Stimulated activated memory B cell treated with anti-CD40 and anti-IgM and Interleukin-4, amounts not matched to agents 10 μg/mL and 1 μg/mL and 100 μg/mL, for 72 hours (primary cell): Measurements from ENCODE around the gene MANEA.
"Not testable (repeated sequence)": the region's sequence is repeated elsewhere in the genome, so short reads cannot be mapped to it uniquely, and the experiment has no call there.

ENCODE experiments used
- ATAC-seq: fragments of 150-1000 bp; cut with Tn5 transposase; 2 replicates; pipeline ENCODE4 v1.10.0; 2021
- H3K27ac Mint-ChIP-seq: one replicate; pipeline ENCODE4 v1.8.0; 2022; ENCODE audit warnings: mild to moderate bottlenecking, mixed read lengths
- H3K27me3 Mint-ChIP-seq: one replicate; pipeline ENCODE4 v1.8.0; 2022; ENCODE audit warnings: mixed read lengths
- H3K36me3 Mint-ChIP-seq: one replicate; pipeline ENCODE4 v1.8.0; 2022; ENCODE audit warnings: mixed read lengths
- H3K4me1 Mint-ChIP-seq: one replicate; pipeline ENCODE4 v1.8.0; 2022; ENCODE audit warnings: mixed read lengths
- H3K4me3 Mint-ChIP-seq: one replicate; pipeline ENCODE4 v1.8.0; 2022; ENCODE audit warnings: mild to moderate bottlenecking, moderate library complexity, mixed read lengths
- H3K9me3 Mint-ChIP-seq: one replicate; pipeline ENCODE4 v1.8.0; 2022; ENCODE audit warnings: mixed read lengths

Gene MANEA

GRCh38 chr6:95577304-95578105 is at the start of gene MANEA:
MANEA (plus strand) TSS chr6:95577535; CDS start chr6:95586440, 8,905 bp downstream.
- peak within 1 kb of the TSS; percentile 97 for H3K27ac Mint-ChIP-seq
- H3K27me3 Mint-ChIP-seq, result no peaks in the 10 kb centered on the region
- H3K9me3 Mint-ChIP-seq, result no peaks in the 10 kb centered on the region
- H3K4me3 Mint-ChIP-seq, result peak within 1 kb of the TSS; percentile 98
- peaks cover 32% of the 10 kb centered on the region for H3K4me1 Mint-ChIP-seq
- peaks cover 4% of the 10 kb centered on the region for H3K36me3 Mint-ChIP-seq
- ATAC-seq, result peak; percentile 95

GRCh38 chr6:95529762-95530161 is 47.6 kb upstream of the MANEA start:
- Mint-ChIP-seq H3K4me1 (no peaks in the 10 kb centered on the region), H3K9me3 (peaks cover 3% of the 10 kb centered on the region), H3K27me3 (no peaks in the 10 kb centered on the region), H3K27ac (no peak overlapping the region), H3K36me3 (no peaks in the 10 kb centered on the region), H3K4me3 (no peak overlapping the region)
- no peak for ATAC-seq

GRCh38 chr6:95530176-95530819 is 47.0 kb upstream of the MANEA start:
- no peak overlapping the region for H3K4me3 Mint-ChIP-seq
- H3K36me3 Mint-ChIP-seq, result no peaks in the 10 kb centered on the region
- no peaks in the 10 kb centered on the region for H3K9me3 Mint-ChIP-seq
- ATAC-seq, result no peak
- no peaks in the 10 kb centered on the region for H3K27me3 Mint-ChIP-seq
- no peak overlapping the region for H3K27ac Mint-ChIP-seq
- H3K4me1 Mint-ChIP-seq, result no peaks in the 10 kb centered on the region

GRCh38 chr6:95543798-95544197 is 33.5 kb upstream of the MANEA start:
- Mint-ChIP-seq H3K9me3 (peaks cover 4% of the 10 kb centered on the region), H3K27ac (no peak overlapping the region), H3K4me1 (no peaks in the 10 kb centered on the region), H3K36me3 (no peaks in the 10 kb centered on the region), H3K27me3 (no peaks in the 10 kb centered on the region), H3K4me3 (no peak overlapping the region)
- no peak for ATAC-seq

GRCh38 chr6:95544517-95545225 is 32.7 kb upstream of the MANEA start:
- H3K4me3 Mint-ChIP-seq, result no peak overlapping the region
- no peaks in the 10 kb centered on the region for H3K27me3 Mint-ChIP-seq
- H3K36me3 Mint-ChIP-seq, result no peaks in the 10 kb centered on the region
- H3K4me1 Mint-ChIP-seq, result no peaks in the 10 kb centered on the region
- no peak for ATAC-seq
- no peak overlapping the region for H3K27ac Mint-ChIP-seq
- H3K9me3 Mint-ChIP-seq, result no peaks in the 10 kb centered on the region

GRCh38 chr6:95545226-95545625 is 32.1 kb upstream of the MANEA start:
- no peak overlapping the region for H3K27ac Mint-ChIP-seq
- ATAC-seq, result no peak
- no peaks in the 10 kb centered on the region for H3K36me3 Mint-ChIP-seq
- no peaks in the 10 kb centered on the region for H3K9me3 Mint-ChIP-seq
- no peaks in the 10 kb centered on the region for H3K27me3 Mint-ChIP-seq
- H3K4me3 Mint-ChIP-seq, result no peak overlapping the region
- H3K4me1 Mint-ChIP-seq, result no peaks in the 10 kb centered on the region

- no peaks in the 10 kb centered on the region for H3K4me1 Mint-ChIP-seq
- H3K27ac Mint-ChIP-seq, result no peak overlapping the region
- no peaks in the 10 kb centered on the region for H3K27me3 Mint-ChIP-seq
- no peaks in the 10 kb centered on the region for H3K36me3 Mint-ChIP-seq
- H3K9me3 Mint-ChIP-seq, result no peaks in the 10 kb centered on the region
- no peak for ATAC-seq
- no peak overlapping the region for H3K4me3 Mint-ChIP-seq
Observed at GRCh38 chr6:95545686-95546085, 31.6 kb upstream of the MANEA start.

- H3K27me3 Mint-ChIP-seq, result no peaks in the 10 kb centered on the region
- ATAC-seq, result no peak
Observed at GRCh38 chr6:95546148-95546547, 31.2 kb upstream of the MANEA start.

GRCh38 chr6:95547043-95547442 is 30.3 kb upstream of the MANEA start:
- Mint-ChIP-seq H3K9me3 (no peaks in the 10 kb centered on the region), H3K27ac (no peak overlapping the region), H3K4me3 (no peak overlapping the region), H3K36me3 (no peaks in the 10 kb centered on the region), H3K27me3 (no peaks in the 10 kb centered on the region), H3K4me1 (no peaks in the 10 kb centered on the region)
- no peak for ATAC-seq

More at GRCh38 chr6:95546148-95546547, 31.2 kb upstream of the MANEA start:
- Mint-ChIP-seq H3K4me3 (no peak overlapping the region), H3K4me1 (no peaks in the 10 kb centered on the region), H3K9me3 (no peaks in the 10 kb centered on the region), H3K36me3 (no peaks in the 10 kb centered on the region), H3K27ac (no peak overlapping the region)

- Mint-ChIP-seq H3K4me3 (no peak overlapping the region), H3K27ac (no peak overlapping the region), H3K4me1 (no peaks in the 10 kb centered on the region), H3K36me3 (no peaks in the 10 kb centered on the region), H3K27me3 (no peaks in the 10 kb centered on the region), H3K9me3 (no peaks in the 10 kb centered on the region)
- ATAC-seq, result peak; percentile 29
Observed at GRCh38 chr6:95548188-95548786, 29.0 kb upstream of the MANEA start.

- no peaks in the 10 kb centered on the region for H3K4me1 Mint-ChIP-seq
- H3K27me3 Mint-ChIP-seq, result no peaks in the 10 kb centered on the region
- no peak for ATAC-seq
- H3K27ac Mint-ChIP-seq, result no peak overlapping the region
- H3K36me3 Mint-ChIP-seq, result peaks cover 11% of the 10 kb centered on the region
- H3K9me3 Mint-ChIP-seq, result peaks cover 3% of the 10 kb centered on the region
- H3K4me3 Mint-ChIP-seq, result no peak overlapping the region
Observed at GRCh38 chr6:95551678-95552324, 25.5 kb upstream of the MANEA start.

- no peak for ATAC-seq
- no peak overlapping the region for H3K4me3 Mint-ChIP-seq
- H3K4me1 Mint-ChIP-seq, result no peaks in the 10 kb centered on the region
- H3K36me3 Mint-ChIP-seq, result peaks cover 11% of the 10 kb centered on the region
- peaks cover 3% of the 10 kb centered on the region for H3K9me3 Mint-ChIP-seq
- no peaks in the 10 kb centered on the region for H3K27me3 Mint-ChIP-seq
- no peak overlapping the region for H3K27ac Mint-ChIP-seq
Observed at GRCh38 chr6:95553880-95554279, 23.5 kb upstream of the MANEA start.

- H3K27me3 Mint-ChIP-seq, result not testable (repeated sequence)
Observed at GRCh38 chr6:95560956-95561355, 16.4 kb upstream of the MANEA start.

GRCh38 chr6:95569560-95569959 is 7.8 kb upstream of the MANEA start:
- Mint-ChIP-seq H3K4me1 (peaks cover 7% of the 10 kb centered on the region), H3K27me3 (no peaks in the 10 kb centered on the region), H3K36me3 (no peaks in the 10 kb centered on the region), H3K27ac (no peak overlapping the region), H3K4me3 (no peak overlapping the region), H3K9me3 (no peaks in the 10 kb centered on the region)
- no peak for ATAC-seq

More at GRCh38 chr6:95560956-95561355, 16.4 kb upstream of the MANEA start:
- H3K9me3 Mint-ChIP-seq, H3K4me1 Mint-ChIP-seq, H3K4me3 Mint-ChIP-seq, ATAC-seq, H3K27ac Mint-ChIP-seq: not testable (repeated sequence)
- H3K36me3 Mint-ChIP-seq, result peaks cover 22% of the 10 kb centered on the region

GRCh38 chr6:95572098-95572497 is 5.2 kb upstream of the MANEA start:
- Mint-ChIP-seq H3K9me3 (no peaks in the 10 kb centered on the region), H3K4me1 (peaks cover 22% of the 10 kb centered on the region), H3K36me3 (no peaks in the 10 kb centered on the region), H3K27me3 (no peaks in the 10 kb centered on the region), H3K4me3 (no peak overlapping the region), H3K27ac (no peak overlapping the region)
- ATAC-seq, result no peak
